ENCODE measurements around the gene LEF1. TPM values are rescaled to one million over a fixed set of nuclear protein-coding genes. Genes with fewer than 3 reads are reported as not detected.
A peak's percentile ranks its signal among the peaks of the same experiment; 100 is the strongest.

Gene LEF1
- total and polyA plus RNA-seq, 9 of the 15 experiments (the other 6 are each of a cell fraction or from before 2014, with no cell fraction given), result 15.1 to 81.1 (median 29.7) TPM

DNA sequence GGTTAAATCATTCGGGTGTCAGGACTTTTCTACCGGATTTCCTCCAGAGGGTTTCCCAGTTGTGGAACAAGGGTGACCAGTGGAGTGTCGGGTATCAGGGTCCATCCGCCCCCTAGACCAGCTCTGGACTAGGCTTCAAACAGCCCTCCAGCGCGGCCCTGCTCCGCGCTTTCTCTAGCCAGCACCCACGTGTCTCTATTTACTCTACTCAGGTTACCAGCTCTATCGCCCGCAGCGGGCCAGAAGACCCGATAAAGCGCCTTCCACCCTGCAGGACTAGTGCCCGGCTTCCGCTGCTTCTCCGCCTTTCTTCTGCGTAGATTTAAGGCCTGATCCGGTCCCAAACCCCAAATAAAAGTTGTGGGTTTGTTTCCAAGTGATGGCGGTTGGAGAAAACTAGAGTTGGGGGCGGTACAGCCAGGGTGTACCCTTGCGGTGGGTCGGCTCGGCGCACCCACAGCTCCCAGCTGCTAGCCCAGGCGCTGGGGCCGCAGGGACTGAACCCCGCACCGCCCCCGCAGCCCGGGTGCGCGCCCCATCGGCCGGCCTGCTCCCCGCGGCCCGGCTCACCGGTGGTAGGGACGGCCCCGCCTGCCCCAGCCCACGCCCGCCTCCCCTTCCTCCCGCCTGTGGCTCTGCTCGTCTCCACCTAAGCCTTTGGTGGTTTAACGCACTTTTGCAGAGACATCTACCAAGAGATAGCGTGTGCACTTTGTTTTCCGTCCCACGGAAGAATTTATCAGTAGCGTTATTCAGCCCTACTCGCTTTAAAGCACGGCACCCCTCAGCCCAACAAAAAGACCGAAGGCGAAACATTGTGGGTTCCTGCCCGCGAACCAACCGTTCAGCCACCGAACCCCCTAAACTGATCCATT is 2.1 kb downstream of the LEF1 start (continued):
- TF ChIP-seq, protein P1, sequence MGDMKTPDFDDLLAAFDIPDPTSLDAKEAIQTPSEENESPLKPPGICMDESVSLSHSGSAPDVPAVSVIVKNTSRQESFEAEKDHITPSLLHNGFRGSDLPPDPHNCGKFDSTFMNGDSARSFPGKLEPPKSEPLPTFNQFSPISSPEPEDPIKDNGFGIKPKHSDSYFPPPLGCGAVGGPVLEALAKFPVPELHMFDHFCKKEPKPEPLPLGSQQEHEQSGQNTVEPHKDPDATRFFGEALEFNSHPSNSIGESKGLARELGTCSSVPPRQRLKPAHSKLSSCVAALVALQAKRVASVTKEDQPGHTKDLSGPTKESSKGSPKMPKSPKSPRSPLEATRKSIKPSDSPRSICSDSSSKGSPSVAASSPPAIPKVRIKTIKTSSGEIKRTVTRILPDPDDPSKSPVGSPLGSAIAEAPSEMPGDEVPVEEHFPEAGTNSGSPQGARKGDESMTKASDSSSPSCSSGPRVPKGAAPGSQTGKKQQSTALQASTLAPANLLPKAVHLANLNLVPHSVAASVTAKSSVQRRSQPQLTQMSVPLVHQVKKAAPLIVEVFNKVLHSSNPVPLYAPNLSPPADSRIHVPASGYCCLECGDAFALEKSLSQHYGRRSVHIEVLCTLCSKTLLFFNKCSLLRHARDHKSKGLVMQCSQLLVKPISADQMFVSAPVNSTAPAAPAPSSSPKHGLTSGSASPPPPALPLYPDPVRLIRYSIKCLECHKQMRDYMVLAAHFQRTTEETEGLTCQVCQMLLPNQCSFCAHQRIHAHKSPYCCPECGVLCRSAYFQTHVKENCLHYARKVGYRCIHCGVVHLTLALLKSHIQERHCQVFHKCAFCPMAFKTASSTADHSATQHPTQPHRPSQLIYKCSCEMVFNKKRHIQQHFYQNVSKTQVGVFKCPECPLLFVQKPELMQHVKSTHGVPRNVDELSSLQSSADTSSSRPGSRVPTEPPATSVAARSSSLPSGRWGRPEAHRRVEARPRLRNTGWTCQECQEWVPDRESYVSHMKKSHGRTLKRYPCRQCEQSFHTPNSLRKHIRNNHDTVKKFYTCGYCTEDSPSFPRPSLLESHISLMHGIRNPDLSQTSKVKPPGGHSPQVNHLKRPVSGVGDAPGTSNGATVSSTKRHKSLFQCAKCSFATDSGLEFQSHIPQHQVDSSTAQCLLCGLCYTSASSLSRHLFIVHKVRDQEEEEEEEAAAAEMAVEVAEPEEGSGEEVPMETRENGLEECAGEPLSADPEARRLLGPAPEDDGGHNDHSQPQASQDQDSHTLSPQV (IDR thresholded peaks at IDR 0.05), result peak; percentile 63; the same call in 1 of the 2 replicates
- TF ChIP-seq NFIC (IDR thresholded peaks at IDR 0.05) (0 out of 2 replicates have a peak, but pooled peaks have one; percentile 11), POLR2G (IDR thresholded peaks at IDR 0.05; ENCODE audit: low read depth, low read length) (peak; percentile 78), RAD21 (CRISPR knock-in tag; conservative IDR thresholded peaks at IDR 0.05 in 1 of 2, IDR thresholded peaks at IDR 0.05 in 1 of 2) (no peak), KLF13 (tag; IDR thresholded peaks at IDR 0.05; ENCODE audit: borderline replicate concordance, low read depth) (no peak), JUND (IDR thresholded peaks at IDR 0.05; ENCODE audit: borderline replicate concordance, low read depth, low read length) (no peak), JUND (tag; IDR thresholded peaks at IDR 0.05; ENCODE audit: borderline replicate concordance, low read depth, low read length) (no peak), ZNF184 (CRISPR knock-in tag; IDR thresholded peaks at IDR 0.05) (no peak)
- TF ChIP-seq, protein P2, sequence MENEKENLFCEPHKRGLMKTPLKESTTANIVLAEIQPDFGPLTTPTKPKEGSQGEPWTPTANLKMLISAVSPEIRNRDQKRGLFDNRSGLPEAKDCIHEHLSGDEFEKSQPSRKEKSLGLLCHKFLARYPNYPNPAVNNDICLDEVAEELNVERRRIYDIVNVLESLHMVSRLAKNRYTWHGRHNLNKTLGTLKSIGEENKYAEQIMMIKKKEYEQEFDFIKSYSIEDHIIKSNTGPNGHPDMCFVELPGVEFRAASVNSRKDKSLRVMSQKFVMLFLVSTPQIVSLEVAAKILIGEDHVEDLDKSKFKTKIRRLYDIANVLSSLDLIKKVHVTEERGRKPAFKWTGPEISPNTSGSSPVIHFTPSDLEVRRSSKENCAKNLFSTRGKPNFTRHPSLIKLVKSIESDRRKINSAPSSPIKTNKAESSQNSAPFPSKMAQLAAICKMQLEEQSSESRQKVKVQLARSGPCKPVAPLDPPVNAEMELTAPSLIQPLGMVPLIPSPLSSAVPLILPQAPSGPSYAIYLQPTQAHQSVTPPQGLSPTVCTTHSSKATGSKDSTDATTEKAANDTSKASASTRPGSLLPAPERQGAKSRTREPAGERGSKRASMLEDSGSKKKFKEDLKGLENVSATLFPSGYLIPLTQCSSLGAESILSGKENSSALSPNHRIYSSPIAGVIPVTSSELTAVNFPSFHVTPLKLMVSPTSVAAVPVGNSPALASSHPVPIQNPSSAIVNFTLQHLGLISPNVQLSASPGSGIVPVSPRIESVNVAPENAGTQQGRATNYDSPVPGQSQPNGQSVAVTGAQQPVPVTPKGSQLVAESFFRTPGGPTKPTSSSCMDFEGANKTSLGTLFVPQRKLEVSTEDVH (IDR thresholded peaks at IDR 0.05; ENCODE audit: low read depth, partially characterized antibody), result no peak
- TF ChIP-seq, protein P3, sequence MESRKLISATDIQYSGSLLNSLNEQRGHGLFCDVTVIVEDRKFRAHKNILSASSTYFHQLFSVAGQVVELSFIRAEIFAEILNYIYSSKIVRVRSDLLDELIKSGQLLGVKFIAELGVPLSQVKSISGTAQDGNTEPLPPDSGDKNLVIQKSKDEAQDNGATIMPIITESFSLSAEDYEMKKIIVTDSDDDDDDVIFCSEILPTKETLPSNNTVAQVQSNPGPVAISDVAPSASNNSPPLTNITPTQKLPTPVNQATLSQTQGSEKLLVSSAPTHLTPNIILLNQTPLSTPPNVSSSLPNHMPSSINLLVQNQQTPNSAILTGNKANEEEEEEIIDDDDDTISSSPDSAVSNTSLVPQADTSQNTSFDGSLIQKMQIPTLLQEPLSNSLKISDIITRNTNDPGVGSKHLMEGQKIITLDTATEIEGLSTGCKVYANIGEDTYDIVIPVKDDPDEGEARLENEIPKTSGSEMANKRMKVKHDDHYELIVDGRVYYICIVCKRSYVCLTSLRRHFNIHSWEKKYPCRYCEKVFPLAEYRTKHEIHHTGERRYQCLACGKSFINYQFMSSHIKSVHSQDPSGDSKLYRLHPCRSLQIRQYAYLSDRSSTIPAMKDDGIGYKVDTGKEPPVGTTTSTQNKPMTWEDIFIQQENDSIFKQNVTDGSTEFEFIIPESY (CRISPR knock-in tag; IDR thresholded peaks at IDR 0.05), result no peak
- TF ChIP-seq, protein P4, sequence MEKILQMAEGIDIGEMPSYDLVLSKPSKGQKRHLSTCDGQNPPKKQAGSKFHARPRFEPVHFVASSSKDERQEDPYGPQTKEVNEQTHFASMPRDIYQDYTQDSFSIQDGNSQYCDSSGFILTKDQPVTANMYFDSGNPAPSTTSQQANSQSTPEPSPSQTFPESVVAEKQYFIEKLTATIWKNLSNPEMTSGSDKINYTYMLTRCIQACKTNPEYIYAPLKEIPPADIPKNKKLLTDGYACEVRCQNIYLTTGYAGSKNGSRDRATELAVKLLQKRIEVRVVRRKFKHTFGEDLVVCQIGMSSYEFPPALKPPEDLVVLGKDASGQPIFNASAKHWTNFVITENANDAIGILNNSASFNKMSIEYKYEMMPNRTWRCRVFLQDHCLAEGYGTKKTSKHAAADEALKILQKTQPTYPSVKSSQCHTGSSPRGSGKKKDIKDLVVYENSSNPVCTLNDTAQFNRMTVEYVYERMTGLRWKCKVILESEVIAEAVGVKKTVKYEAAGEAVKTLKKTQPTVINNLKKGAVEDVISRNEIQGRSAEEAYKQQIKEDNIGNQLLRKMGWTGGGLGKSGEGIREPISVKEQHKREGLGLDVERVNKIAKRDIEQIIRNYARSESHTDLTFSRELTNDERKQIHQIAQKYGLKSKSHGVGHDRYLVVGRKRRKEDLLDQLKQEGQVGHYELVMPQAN (IDR thresholded peaks at IDR 0.05; ENCODE audit: borderline replicate concordance), result peak; percentile 23; the same call in 1 of the 2 replicates
- TF ChIP-seq, protein P5, sequence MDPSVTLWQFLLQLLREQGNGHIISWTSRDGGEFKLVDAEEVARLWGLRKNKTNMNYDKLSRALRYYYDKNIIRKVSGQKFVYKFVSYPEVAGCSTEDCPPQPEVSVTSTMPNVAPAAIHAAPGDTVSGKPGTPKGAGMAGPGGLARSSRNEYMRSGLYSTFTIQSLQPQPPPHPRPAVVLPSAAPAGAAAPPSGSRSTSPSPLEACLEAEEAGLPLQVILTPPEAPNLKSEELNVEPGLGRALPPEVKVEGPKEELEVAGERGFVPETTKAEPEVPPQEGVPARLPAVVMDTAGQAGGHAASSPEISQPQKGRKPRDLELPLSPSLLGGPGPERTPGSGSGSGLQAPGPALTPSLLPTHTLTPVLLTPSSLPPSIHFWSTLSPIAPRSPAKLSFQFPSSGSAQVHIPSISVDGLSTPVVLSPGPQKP (CRISPR knock-in tag; IDR thresholded peaks at IDR 0.05), result no peak

Data from K562 (cell line).